GM18526 (cell line): ENCODE measurements around the gene WDR89.

Source experiments
- POLR2A ChIP-seq: IDR thresholded peaks from 3 replicates; pipeline ENCODE4 v1.6.1; 2011; ENCODE audit not compliant: insufficient read length; ENCODE audit errors: extremely low read depth

The WDR89 gene

GRCh38 chr14:63624701-63625100 is 17.0 kb downstream of the WDR89 start:
- no peak for TF ChIP-seq POLR2A

GRCh38 chr14:63624203-63624602 is 17.5 kb downstream of the WDR89 start:
- TF ChIP-seq POLR2A: no peak

DNA sequence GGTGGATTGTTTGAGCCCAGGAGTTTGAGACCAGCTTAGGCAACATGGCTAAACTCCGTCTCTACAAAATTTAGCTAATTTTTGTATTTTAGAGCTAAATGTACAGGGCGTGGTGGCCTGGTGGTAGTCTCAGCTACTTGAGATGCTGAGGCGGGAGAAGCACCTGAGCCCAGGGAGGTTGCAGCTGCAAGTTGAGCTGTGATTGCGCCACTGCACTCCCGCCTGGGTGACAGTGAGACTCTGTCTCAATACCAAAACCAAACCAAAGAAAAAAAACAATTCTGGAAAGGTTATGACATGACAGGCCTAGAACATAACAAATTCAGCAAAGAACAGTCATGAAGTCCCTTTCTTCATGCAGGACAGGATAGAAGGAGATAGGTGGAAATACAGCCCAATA is 25.7 kb downstream of the WDR89 start:
- TF ChIP-seq POLR2A: no peak

DNA sequence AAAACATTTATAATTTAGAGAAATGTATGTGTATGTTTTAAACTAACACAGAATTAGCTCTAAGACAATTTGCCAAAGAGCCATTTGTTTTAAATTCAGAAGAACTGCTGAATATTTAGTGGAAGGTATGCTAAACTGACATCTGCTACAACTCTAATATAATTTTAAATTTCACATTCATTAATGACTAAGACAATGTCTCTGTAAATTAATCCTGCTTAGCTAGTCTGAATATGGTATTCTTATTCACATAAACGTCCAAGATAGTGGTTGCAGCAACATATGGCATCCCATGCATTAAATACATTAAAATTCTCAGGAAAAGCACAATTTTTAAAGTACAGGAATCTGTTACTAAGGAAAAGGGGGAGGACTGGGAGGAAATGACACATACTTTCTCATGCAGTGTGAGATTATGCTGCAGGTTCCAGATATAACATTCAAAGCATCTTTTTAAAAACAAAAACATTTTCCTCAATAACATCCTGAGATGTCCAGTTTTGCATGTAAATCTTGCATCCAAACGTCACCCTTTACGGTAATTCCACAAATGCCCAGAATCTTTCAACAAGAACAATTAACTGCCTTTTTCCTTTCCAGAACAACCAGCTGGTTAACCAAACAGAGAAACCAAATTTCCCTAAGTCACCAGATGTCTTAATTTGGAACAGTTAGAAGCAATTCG is 26.9 kb downstream of the WDR89 start:
- TF ChIP-seq POLR2A: no peak

- TF ChIP-seq POLR2A: no peak
Observed at GRCh38 chr14:63611078-63611477, 30.6 kb downstream of the WDR89 start.

DNA sequence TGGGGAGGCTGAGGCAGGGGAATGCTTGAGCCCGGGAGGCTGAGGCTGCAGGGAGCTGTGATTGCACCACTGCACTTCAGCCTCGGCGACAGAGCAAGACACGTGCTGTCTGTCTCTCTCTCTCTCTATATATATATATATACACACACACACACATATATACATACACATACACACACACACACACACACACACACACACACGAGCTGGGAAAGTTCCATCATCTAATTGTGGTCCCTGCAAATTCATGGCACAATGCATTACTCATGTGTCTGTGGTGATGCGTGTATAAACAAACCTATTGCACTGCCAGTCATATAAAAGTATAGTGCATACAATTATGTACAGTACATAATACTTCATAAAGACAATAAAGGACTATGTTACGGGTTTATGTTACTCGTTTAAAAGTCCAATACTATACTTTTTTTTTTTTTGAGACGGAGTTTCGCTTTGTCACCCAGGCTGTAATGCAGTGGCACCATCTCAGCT is 36.6 kb downstream of the WDR89 start:
- TF ChIP-seq POLR2A: no peak

GRCh38 chr14:63604626-63605025 is 37.0 kb downstream of the WDR89 start:
- TF ChIP-seq POLR2A: no peak

- no peak for TF ChIP-seq POLR2A
Observed at GRCh38 chr14:63603749-63604277, 37.9 kb downstream of the WDR89 start.

GRCh38 chr14:63598807-63599206 is 42.9 kb downstream of the WDR89 start:
- no peak for TF ChIP-seq POLR2A

GRCh38 chr14:63596998-63597658 is 44.5 kb downstream of the WDR89 start:
- TF ChIP-seq POLR2A: no peak

GRCh38 chr14:63594455-63595372 is 47.0 kb downstream of the WDR89 start:
- no peak for TF ChIP-seq POLR2A

GRCh38 chr14:63581491-63581890 is 60.2 kb downstream of the WDR89 start:
- no peak for TF ChIP-seq POLR2A

- TF ChIP-seq POLR2A: no peak
Observed at GRCh38 chr14:63578300-63578699, 63.4 kb downstream of the WDR89 start.

DNA sequence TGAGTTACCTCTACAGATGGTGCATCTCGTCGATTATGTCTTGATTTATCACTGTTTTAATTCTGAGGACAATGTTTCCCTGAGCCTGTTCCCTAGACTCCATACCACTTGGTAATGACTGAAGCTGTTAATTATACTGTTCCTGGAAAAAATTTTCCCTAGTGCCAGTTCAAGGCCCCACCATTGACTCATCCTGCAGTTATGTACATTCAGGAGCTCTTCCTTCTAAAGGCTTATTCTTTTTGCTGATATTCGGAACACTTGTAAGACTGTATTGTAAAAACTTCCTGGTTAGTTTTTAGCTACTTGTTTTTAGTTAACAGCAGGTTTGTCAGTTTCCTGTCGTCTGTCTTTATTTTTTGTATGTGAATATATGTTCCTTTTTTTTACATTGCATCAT is 68.1 kb downstream of the WDR89 start:
- no peak for TF ChIP-seq POLR2A

DNA sequence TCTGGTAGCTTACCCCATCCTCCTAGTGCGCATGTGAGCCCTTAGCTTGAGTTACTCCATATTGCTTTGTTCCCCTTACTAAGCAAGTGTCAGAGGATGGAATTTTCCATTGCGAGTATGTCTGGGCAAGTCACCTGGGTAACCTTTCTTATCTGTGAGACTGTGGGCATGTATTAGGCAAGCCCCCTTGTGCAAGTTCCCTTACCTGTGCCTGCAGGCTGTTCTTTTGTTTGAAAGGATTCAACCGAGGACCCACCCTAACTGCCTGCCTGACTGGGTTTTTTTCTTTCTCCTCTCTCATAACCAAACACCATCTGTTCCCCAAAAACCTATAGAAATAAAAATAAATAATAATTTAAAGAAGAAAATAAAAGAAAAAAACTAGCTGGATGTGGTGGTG is 76.2 kb downstream of the WDR89 start:
- TF ChIP-seq POLR2A: no peak
